OCI-LY1 (cell line): ENCODE measurements around the gene PLD6.

ENCODE experiments used
- H2AFZ ChIP-seq: fragments of 200-600 bp; sonication (generic), shearing (Covaris generic); 2 replicates; pipeline ENCODE4 v1.6.0; 2014; ENCODE audit warnings: antibody characterized with exemption, mild to moderate bottlenecking, low read length
- H3F3A ChIP-seq: fragments of 200-600 bp; sonication (generic), shearing (Covaris generic); 2 replicates; pipeline ENCODE4 v1.6.0; 2014; ENCODE audit warnings: mild to moderate bottlenecking, antibody characterized with exemption, low read length, moderate library complexity; ENCODE audit not compliant: insufficient read depth
- H3K27ac ChIP-seq: fragments of 200-600 bp; sonication (generic); 2 replicates; pipeline ENCODE4 v1.5.1; 2014; ENCODE audit warnings: low read length, mixed run types, mild to moderate bottlenecking, low read depth; ENCODE audit not compliant: poor library complexity, severe bottlenecking
- H3K27me3 ChIP-seq: fragments of 200-600 bp; sonication (generic); 2 replicates; pipeline ENCODE4 v1.6.0; 2014; ENCODE audit warnings: antibody characterized with exemption, mild to moderate bottlenecking, low read length, moderate library complexity; ENCODE audit not compliant: insufficient read depth
- H3K36me3 ChIP-seq: fragments of 200-600 bp; sonication (generic); 2 replicates; pipeline ENCODE4 v1.6.1; 2014; ENCODE audit warnings: mild to moderate bottlenecking, antibody characterized with exemption, low read length, moderate library complexity, mixed read lengths; ENCODE audit not compliant: insufficient read depth
- H3K4me1 ChIP-seq: fragments of 200-600 bp; sonication (generic); 2 replicates; pipeline ENCODE4 v1.5.1; 2014; ENCODE audit warnings: mild to moderate bottlenecking, low read length, moderate library complexity; ENCODE audit not compliant: insufficient read depth, severe bottlenecking
- H3K4me2 ChIP-seq: fragments of 200-600 bp; sonication (generic), shearing (Covaris generic); 2 replicates; pipeline ENCODE4 v1.6.1; 2014; ENCODE audit warnings: low read length
- H3K4me3 ChIP-seq: fragments of 200-600 bp; sonication (generic); 2 replicates; pipeline ENCODE4 v1.5.1; 2014; ENCODE audit warnings: low read length, low read depth, mild to moderate bottlenecking, mixed read lengths; ENCODE audit not compliant: poor library complexity, severe bottlenecking
- H3K79me2 ChIP-seq: fragments of 200-600 bp; shearing (Covaris generic); 2 replicates; pipeline ENCODE4 v1.6.1; 2016; ENCODE audit warnings: mixed run types, low read length, mixed read lengths; ENCODE audit not compliant: insufficient read depth
- H3K9ac ChIP-seq: fragments of 200-600 bp; sonication (generic), shearing (Covaris generic); 2 replicates; pipeline ENCODE4 v1.6.1; 2014; ENCODE audit warnings: mild to moderate bottlenecking, low read length, mixed read lengths
- H3K9me2 ChIP-seq: fragments of 200-600 bp; sonication (generic), shearing (Covaris generic); 2 replicates; pipeline ENCODE4 v1.6.1; 2014; ENCODE audit warnings: low read depth, mild to moderate bottlenecking, low read length, mixed read lengths
- H3K9me3 ChIP-seq: fragments of 200-600 bp; shearing (Covaris generic); 2 replicates; pipeline ENCODE4 v1.6.1; 2014; ENCODE audit warnings: low read length, mixed read lengths
- H4K20me1 ChIP-seq: fragments of 200-600 bp; sonication (generic), shearing (Covaris generic); 2 replicates; pipeline ENCODE4 v1.6.0; 2016; ENCODE audit warnings: mild to moderate bottlenecking, low read length; ENCODE audit not compliant: insufficient read depth
- EZH2 ChIP-seq: fragments of 200-600 bp; sonication (generic), shearing (Covaris generic); IDR thresholded peaks from 2 replicates; pipeline ENCODE4 v1.8.0; 2017; ENCODE audit warnings: borderline replicate concordance, mixed run types, mild to moderate bottlenecking, antibody characterized with exemption, low read length, moderate library complexity, mixed read lengths
- TF ChIP-seq, protein P1 (sequence below): fragments of 200-600 bp; sonication (generic), shearing (Covaris generic); IDR thresholded peaks from 2 replicates; pipeline ENCODE4 v1.5.1; 2017; ENCODE audit warnings: mild to moderate bottlenecking, antibody characterized with exemption, low read length, moderate library complexity, mixed read lengths

PLD6 gene

DNA sequence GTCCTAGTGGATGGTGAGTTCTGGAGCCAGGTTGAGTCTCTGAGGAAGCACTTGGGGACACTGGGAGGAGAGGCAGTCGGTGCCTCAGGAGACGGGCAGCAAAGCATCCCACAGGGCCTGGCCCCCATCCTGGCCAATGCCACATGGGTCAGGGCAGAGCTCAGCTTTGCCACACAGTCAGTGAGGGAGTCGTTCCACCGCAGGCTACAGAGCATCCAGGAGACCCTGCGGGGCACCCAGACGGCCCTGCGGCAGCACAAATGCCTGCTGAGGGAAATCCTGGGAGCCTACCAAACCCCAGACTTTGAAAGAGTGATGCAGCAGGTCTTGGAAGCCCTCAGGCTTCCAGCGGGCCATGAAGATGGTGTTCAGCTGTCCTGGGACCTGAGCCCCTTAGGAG, 39.7 kb downstream of the PLD6 start:
- Histone ChIP-seq H3K27me3 (no peaks in the 10 kb centered on the region), H3K9me3 (no peaks in the 10 kb centered on the region), H2AFZ (no peak overlapping the region), H3K4me2 (no peak overlapping the region), H3K36me3 (peaks cover 45% of the 10 kb centered on the region), H3K27ac (no peak overlapping the region), H3K9me2 (no peaks in the 10 kb centered on the region), H3K9ac (no peak overlapping the region), H3K79me2 (no peaks in the 10 kb centered on the region), H3K4me1 (no peaks in the 10 kb centered on the region), H3F3A (no peaks in the 10 kb centered on the region), H4K20me1 (no peaks in the 10 kb centered on the region), H3K4me3 (no peak overlapping the region)
- no peak for TF ChIP-seq EZH2
- TF ChIP-seq, protein P1, sequence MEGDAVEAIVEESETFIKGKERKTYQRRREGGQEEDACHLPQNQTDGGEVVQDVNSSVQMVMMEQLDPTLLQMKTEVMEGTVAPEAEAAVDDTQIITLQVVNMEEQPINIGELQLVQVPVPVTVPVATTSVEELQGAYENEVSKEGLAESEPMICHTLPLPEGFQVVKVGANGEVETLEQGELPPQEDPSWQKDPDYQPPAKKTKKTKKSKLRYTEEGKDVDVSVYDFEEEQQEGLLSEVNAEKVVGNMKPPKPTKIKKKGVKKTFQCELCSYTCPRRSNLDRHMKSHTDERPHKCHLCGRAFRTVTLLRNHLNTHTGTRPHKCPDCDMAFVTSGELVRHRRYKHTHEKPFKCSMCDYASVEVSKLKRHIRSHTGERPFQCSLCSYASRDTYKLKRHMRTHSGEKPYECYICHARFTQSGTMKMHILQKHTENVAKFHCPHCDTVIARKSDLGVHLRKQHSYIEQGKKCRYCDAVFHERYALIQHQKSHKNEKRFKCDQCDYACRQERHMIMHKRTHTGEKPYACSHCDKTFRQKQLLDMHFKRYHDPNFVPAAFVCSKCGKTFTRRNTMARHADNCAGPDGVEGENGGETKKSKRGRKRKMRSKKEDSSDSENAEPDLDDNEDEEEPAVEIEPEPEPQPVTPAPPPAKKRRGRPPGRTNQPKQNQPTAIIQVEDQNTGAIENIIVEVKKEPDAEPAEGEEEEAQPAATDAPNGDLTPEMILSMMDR: no peak

DNA sequence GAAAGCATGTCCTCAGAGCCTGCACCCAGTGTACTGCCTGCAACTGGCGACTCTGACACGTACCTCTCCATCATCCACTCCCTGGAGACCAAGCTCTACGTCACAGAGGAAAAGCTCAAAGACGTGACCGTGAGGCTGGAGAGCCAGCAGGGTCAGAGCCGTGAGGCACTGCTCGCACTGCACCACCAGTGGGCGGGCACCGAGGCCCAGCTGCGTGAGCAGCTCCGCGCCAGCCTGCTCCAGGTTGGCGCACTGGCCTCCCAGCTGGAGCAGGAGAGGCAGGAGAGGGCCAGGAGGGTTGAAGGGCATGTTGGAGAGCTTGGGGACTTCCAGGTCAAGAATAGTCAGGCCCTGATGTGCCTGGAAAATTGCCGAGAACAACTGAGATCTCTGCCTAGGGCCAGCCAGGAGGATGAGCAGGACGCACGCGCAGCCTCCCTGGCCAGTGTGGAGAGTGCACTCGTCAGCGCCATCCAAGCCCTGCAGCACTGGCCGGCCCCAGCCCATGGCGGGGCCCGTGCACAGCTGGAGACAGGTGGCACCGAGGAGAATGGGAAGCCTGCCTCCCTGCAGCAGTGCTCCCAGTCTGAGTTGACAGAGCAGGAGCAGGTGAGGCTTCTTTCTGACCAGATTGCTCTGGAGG, 40.3 kb downstream of the PLD6 start:
- Histone ChIP-seq H3F3A (no peaks in the 10 kb centered on the region), H3K27ac (no peak overlapping the region), H2AFZ (no peak overlapping the region), H3K4me3 (no peak overlapping the region), H3K9me3 (no peaks in the 10 kb centered on the region), H3K9me2 (no peaks in the 10 kb centered on the region), H3K4me2 (no peak overlapping the region), H4K20me1 (no peaks in the 10 kb centered on the region), H3K79me2 (no peaks in the 10 kb centered on the region), H3K9ac (no peak overlapping the region), H3K4me1 (peaks cover 5% of the 10 kb centered on the region), H3K27me3 (no peaks in the 10 kb centered on the region), H3K36me3 (peaks cover 50% of the 10 kb centered on the region)
- no peak for TF ChIP-seq EZH2
- TF ChIP-seq, protein P1: no peak

DNA sequence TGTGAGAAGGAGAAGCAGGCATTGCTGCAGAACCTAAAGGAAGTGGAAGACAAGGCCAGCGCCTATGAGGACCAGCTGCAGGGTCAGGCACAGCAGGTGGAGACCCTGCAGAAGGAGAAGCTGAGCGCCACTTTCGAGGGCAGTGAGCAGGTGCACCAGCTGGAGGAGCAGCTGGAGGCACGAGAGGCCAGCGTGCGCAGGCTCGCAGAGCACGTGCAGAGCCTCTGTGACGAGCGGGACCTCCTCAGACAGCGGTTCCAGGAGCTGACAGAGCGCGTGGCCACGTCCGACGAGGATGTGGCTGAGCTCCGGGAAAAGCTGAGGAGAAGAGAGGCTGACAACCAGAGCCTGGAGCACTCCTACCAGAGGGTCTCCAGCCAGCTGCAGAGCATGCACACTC, 41.5 kb downstream of the PLD6 start:
- Histone ChIP-seq H3K27ac (no peak overlapping the region), H3K36me3 (peaks cover 59% of the 10 kb centered on the region), H3K9me3 (no peaks in the 10 kb centered on the region), H4K20me1 (no peaks in the 10 kb centered on the region), H3K27me3 (no peaks in the 10 kb centered on the region), H3F3A (no peaks in the 10 kb centered on the region), H3K4me2 (no peak overlapping the region), H2AFZ (no peak overlapping the region), H3K9ac (no peak overlapping the region), H3K79me2 (no peaks in the 10 kb centered on the region), H3K4me3 (no peak overlapping the region), H3K4me1 (peaks cover 8% of the 10 kb centered on the region), H3K9me2 (no peaks in the 10 kb centered on the region)
- TF ChIP-seq EZH2: no peak
- TF ChIP-seq, protein P1: no peak
